ENCODE data around the gene LIN7C.

LIN7C gene

DNA sequence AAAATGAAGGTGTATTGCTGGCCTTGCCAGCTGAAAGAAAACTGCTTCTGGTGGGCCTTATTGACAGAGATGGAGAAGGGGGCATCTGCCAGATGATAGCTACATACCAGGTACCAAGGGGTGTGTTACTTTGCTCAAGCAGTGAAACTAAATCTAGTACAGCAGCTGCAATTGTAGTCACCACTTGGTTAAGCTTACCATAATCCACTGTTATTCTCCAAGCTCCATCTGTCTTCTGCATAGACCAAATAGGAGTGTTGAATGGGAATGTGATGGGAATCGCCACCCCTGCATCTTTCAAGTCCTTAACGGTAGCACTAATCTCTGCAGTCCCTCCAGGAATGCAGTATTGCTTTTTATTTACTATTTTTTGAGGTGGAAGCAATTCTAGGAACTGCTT, 45.8 kb upstream of the LIN7C start:
- no peak for DNase-seq
- no peaks in the 10 kb centered on the region for H3F3A ChIP-seq (ENCODE audit: insufficient read depth, low read length)
- H3K36me3 ChIP-seq (replicated peaks; ENCODE audit: insufficient read depth, low read length), result no peaks in the 10 kb centered on the region
- TF ChIP-seq EZH2phosphoT487 (IDR thresholded peaks at IDR 0.05; ENCODE audit: low read length) (no peak), EZH2 (optimal IDR thresholded peaks at IDR 0.05; ENCODE audit: low read depth, low read length) (no peak), CTCF (IDR thresholded peaks at IDR 0.05; ENCODE audit: low read length) (no peak)
- H2AFZ ChIP-seq (ENCODE audit: low read length), result no peak overlapping the region
- H3K27me3 ChIP-seq (replicated peaks; ENCODE audit: insufficient read depth, low read length), result no peaks in the 10 kb centered on the region
- no peaks in the 10 kb centered on the region for H3K4me1 ChIP-seq (ENCODE audit: low read length)
- no peaks in the 10 kb centered on the region for H4K20me1 ChIP-seq (ENCODE audit: insufficient read depth, low read length)
- H3K4me2 ChIP-seq (ENCODE audit: low read depth, low read length), result no peak overlapping the region
- H3K27ac ChIP-seq (ENCODE audit: low read length), result no peak overlapping the region
- no peaks in the 10 kb centered on the region for H3K9me2 ChIP-seq (replicated peaks; ENCODE audit: insufficient read depth, low read length)
- no peaks in the 10 kb centered on the region for H3K9me3 ChIP-seq (replicated peaks; ENCODE audit: insufficient read depth, low read length)
- no peaks in the 10 kb centered on the region for H3K79me2 ChIP-seq (ENCODE audit: low read length)
- H3K4me3 ChIP-seq (ENCODE audit: low read length), result no peak overlapping the region
- no peak overlapping the region for H3K9ac ChIP-seq (ENCODE audit: low read length)

DNA sequence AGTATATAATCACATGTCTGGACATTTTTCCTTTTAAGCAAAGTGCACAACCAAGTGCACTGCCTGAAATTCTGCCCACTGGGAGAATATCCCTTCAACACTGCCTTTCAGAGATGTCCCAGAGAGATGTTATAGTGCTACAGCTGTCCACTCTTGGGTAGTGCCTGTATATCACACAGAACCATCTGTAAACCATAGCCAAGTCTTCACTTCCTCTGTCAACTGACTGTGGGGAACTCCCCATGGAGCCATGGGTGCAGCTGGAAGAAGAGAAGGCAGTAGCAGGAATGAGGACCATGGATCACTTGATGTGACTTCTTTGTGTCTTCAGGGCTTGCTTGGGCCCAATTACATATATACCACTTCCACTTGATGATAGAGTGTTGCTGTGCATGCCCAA, 44.6 kb upstream of the LIN7C start:
- no peak for TF ChIP-seq EZH2phosphoT487 (IDR thresholded peaks at IDR 0.05; ENCODE audit: low read length)
- TF ChIP-seq CTCF (IDR thresholded peaks at IDR 0.05; ENCODE audit: low read length), result no peak
- TF ChIP-seq EZH2 (optimal IDR thresholded peaks at IDR 0.05; ENCODE audit: low read depth, low read length), result no peak
- Histone ChIP-seq H3K4me2 (ENCODE audit: low read depth, low read length) (no peak overlapping the region), H3K4me3 (ENCODE audit: low read length) (no peak overlapping the region), H3F3A (ENCODE audit: insufficient read depth, low read length) (no peaks in the 10 kb centered on the region), H3K36me3 (replicated peaks; ENCODE audit: insufficient read depth, low read length) (no peaks in the 10 kb centered on the region), H3K27me3 (replicated peaks; ENCODE audit: insufficient read depth, low read length) (no peaks in the 10 kb centered on the region), H3K27ac (ENCODE audit: low read length) (no peak overlapping the region), H2AFZ (ENCODE audit: low read length) (no peak overlapping the region), H3K79me2 (ENCODE audit: low read length) (no peaks in the 10 kb centered on the region), H3K9me2 (replicated peaks; ENCODE audit: insufficient read depth, low read length) (no peaks in the 10 kb centered on the region), H3K9me3 (replicated peaks; ENCODE audit: insufficient read depth, low read length) (no peaks in the 10 kb centered on the region), H3K9ac (ENCODE audit: low read length) (no peak overlapping the region), H4K20me1 (ENCODE audit: insufficient read depth, low read length) (no peaks in the 10 kb centered on the region), H3K4me1 (ENCODE audit: low read length) (no peaks in the 10 kb centered on the region)
- no peak for DNase-seq

DNA sequence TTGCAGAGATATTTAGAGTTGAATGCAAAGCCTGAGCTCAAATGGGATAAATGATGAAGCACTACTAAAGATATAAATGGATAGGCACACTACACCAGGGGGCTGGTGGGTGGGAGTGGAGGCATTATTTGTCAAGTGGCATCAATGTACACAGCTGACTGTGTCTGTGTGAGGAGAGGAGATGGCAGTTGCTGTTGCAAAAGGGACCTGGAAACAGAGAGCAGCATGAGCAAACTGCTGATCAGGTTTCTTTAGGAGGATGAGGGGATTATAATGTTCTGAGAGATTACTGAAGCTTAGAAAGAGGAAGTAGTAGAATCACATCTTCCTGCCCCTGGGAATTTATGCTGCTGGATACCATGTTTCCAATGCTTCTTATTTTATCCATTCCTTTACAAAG, 39.4 kb upstream of the LIN7C start:
- TF ChIP-seq CTCF (IDR thresholded peaks at IDR 0.05; ENCODE audit: low read length) (no peak), EZH2 (optimal IDR thresholded peaks at IDR 0.05; ENCODE audit: low read depth, low read length) (no peak), EZH2phosphoT487 (IDR thresholded peaks at IDR 0.05; ENCODE audit: low read length) (no peak)
- Histone ChIP-seq H3K36me3 (replicated peaks; ENCODE audit: insufficient read depth, low read length) (no peaks in the 10 kb centered on the region), H3K79me2 (ENCODE audit: low read length) (no peaks in the 10 kb centered on the region), H2AFZ (ENCODE audit: low read length) (no peak overlapping the region), H3K27me3 (replicated peaks; ENCODE audit: insufficient read depth, low read length) (no peaks in the 10 kb centered on the region), H3F3A (ENCODE audit: insufficient read depth, low read length) (no peaks in the 10 kb centered on the region), H4K20me1 (ENCODE audit: insufficient read depth, low read length) (no peaks in the 10 kb centered on the region), H3K27ac (ENCODE audit: low read length) (no peak overlapping the region), H3K9me3 (replicated peaks; ENCODE audit: insufficient read depth, low read length) (no peaks in the 10 kb centered on the region), H3K4me1 (ENCODE audit: low read length) (no peaks in the 10 kb centered on the region), H3K9ac (ENCODE audit: low read length) (no peak overlapping the region), H3K4me3 (ENCODE audit: low read length) (no peak overlapping the region), H3K9me2 (replicated peaks; ENCODE audit: insufficient read depth, low read length) (no peaks in the 10 kb centered on the region), H3K4me2 (ENCODE audit: low read depth, low read length) (no peak overlapping the region)
- no peak for DNase-seq
